Measurements from ENCODE around the gene MLN.

DNA sequence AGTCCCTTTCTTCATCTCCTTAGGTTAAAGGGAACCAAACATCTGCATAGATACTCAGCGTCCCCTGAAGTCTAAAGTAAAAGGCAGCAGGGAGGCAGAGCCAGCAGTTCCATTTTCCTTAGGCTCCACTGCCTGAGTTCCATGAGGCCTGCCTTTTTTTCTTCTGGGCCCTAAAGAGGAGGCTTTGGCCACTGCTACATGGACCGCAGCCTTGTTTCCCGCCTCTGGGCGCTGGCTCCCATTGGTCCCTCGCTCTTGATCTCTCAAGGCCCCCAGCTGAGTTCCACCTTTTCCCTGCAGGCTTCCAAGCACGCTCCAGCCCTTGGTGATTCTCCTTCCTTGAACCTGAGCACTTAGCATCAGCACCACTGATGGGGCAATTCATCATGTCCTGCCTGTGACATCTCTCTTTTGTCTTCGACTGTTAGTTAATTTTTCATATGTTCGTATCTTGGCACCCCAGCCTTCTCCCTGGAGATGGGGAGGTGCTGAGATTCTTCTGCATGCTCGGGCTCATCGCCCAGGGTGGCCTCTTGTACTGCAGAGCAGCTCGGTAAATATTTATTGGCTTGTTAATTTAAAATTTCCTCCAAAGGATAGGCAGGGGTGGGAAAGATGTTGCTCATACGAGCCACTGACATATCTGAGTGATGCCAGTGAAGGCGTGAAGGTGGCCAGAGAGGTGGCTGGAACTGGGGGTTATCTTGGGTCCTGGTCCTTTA, 3.4 kb downstream of the MLN start:
- TF ChIP-seq POLR2A (IDR thresholded peaks at IDR 0.05; ENCODE audit: low read depth, low read length), result no peak
- TF ChIP-seq POLR2AphosphoS5 (IDR thresholded peaks at IDR 0.05; ENCODE audit: low read depth, low read length), result no peak
